Measurements from ENCODE around the gene REP15.

REP15 gene

DNA sequence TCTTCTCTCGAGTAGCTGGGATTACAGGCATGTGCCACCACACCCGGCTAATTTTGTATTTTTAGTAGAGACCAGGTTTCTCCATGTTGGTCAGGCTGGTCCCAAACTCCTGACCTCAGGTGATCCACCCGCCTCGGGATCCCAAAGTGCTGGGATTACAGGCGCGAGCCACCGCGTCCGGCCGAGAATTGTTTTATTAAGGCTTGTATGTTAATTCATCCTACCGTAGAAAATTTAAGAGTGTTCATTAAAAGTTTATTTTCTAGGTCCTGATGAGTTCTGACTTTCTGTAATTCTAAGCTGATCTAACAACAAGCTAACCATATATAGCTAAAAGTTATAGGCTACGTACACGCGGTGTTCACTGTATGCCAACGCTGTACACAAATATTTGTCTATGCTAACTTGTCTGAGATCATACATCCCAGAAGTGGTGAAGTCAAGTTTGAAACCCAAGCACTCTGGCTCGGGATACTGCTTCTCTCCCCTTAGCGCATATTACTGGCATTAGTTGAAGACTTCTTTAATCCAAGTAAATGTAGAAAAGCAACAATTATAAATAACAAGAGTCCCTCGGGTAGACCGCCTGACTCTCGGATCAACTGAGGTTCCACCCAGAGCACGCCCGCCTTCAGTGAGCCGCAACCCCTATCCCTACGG lies 13.8 kb downstream of the REP15 start:
- DNase-seq (ENCODE audit: low read depth): peak; percentile 69
- peak overlapping the region; percentile 99 for H3K4me3 ChIP-seq (replicated peaks; ENCODE audit: low read depth, low read length)
- TF ChIP-seq CTCF (IDR thresholded peaks at IDR 0.05; ENCODE audit: low read length, missing control alignments): no peak

- H3K4me3 ChIP-seq (replicated peaks; ENCODE audit: low read depth, low read length): peak within 1 kb of the TSS; percentile 99
- TF ChIP-seq CTCF (IDR thresholded peaks at IDR 0.05; ENCODE audit: low read length, missing control alignments): no peak
- peak; percentile 95 for DNase-seq (ENCODE audit: low read depth)
These were observed 14.5 kb downstream of the REP15 start, which contains the start of gene MRPS35 for GRCh38 chr12:27710592-27711316. Gene MRPS35, plus strand, starts transcription at chr12:27710832. Its CDS starts 12 bp downstream, at chr12:27710844.

DNA sequence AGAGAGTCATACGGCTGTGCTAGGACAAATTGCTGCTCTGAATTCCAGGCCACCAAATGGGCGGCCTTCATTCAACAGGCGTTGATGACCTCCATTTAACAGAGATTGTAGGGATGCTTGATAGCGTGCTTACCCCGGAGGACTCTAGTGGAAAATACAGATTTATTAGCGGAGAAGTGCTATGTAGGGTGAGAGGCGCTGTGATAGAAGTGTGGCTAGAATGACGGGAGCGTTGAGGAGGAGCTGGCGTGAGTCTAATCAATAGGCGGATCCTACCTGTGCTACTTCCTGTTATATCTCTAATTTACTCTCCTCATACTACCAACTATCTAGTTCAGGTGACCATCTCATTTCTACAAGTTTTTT lies 15.1 kb downstream of the REP15 start:
- H3K4me3 ChIP-seq (replicated peaks; ENCODE audit: low read depth, low read length): peak overlapping the region; percentile 99
- no peak for DNase-seq (ENCODE audit: low read depth)
- TF ChIP-seq CTCF (IDR thresholded peaks at IDR 0.05; ENCODE audit: low read length, missing control alignments): no peak

GRCh38 chr12:27711967-27712366 lies 15.7 kb downstream of the REP15 start:
- TF ChIP-seq CTCF (IDR thresholded peaks at IDR 0.05; ENCODE audit: low read length, missing control alignments): no peak
- H3K4me3 ChIP-seq (replicated peaks; ENCODE audit: low read depth, low read length): no peak overlapping the region
- DNase-seq (ENCODE audit: low read depth): no peak

DNA sequence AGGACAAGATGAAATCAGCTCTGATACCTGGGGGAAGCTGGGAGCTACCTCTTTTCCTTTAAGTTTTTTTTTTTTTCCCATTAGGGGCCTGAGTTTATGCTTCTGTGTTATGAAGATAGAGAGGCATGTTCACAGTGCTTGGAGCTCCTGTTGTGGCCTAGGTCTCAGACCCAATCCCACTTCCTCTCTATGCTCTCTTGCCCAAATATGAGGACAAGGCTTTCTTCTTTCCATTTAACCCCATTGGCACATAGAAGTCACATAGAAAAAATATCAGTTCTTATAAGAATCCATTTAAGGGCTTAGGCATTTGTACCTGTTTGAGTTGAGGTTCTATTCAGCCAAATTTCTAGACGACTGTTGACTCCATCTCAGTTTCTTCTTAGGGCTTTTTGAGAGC lies 27.0 kb downstream of the REP15 start:
- TF ChIP-seq CTCF (IDR thresholded peaks at IDR 0.05; ENCODE audit: low read length, missing control alignments): no peak
- DNase-seq (ENCODE audit: low read depth): no peak

GRCh38 chr12:27730097-27730588 lies 33.9 kb downstream of the REP15 start:
- no peak for TF ChIP-seq CTCF (IDR thresholded peaks at IDR 0.05; ENCODE audit: low read length, missing control alignments)
- DNase-seq (ENCODE audit: low read depth): no peak
- no peak overlapping the region for H3K4me3 ChIP-seq (replicated peaks; ENCODE audit: low read depth, low read length)

More for the DNA sequence above, 27.0 kb downstream of the REP15 start:
- no peak overlapping the region for H3K4me3 ChIP-seq (replicated peaks; ENCODE audit: low read depth, low read length)

All from fibroblast of pulmonary artery (primary cell).